H9 (cell line): ENCODE measurements around the gene CHCHD3. TPM values are rescaled to one million over a fixed set of nuclear protein-coding genes. Genes with fewer than 3 reads are reported as not detected.

ENCODE experiments used
- DNase-seq: peaks from one replicate; pipeline ENCODE4 v3.0.0-alpha.2; 2017
- H2AFZ ChIP-seq: one replicate; pipeline ENCODE4 v1.6.1; 2013; ENCODE audit warnings: mild to moderate bottlenecking, low read length, control low read depth, moderate library complexity
- H2AK5ac ChIP-seq: 2 replicates; pipeline ENCODE4 v1.6.1; 2013; ENCODE audit warnings: low read length, control low read depth, mixed read lengths; ENCODE audit not compliant: insufficient read length
- H2BK120ac ChIP-seq: one replicate; pipeline ENCODE4 v1.6.1; 2013; ENCODE audit warnings: low read depth, mild to moderate bottlenecking, low read length, control low read depth, inconsistent platforms; ENCODE audit not compliant: poor library complexity, severe bottlenecking
- H2BK12ac ChIP-seq: 2 replicates; pipeline ENCODE4 v1.6.1; 2013; ENCODE audit warnings: low read length, control low read depth, mixed read lengths, low read depth; ENCODE audit not compliant: insufficient read length
- H2BK15ac ChIP-seq: 2 replicates; pipeline ENCODE4 v1.6.1; 2013; ENCODE audit warnings: low read depth, low read length, control low read depth
- H2BK20ac ChIP-seq: one replicate; pipeline ENCODE4 v1.6.1; 2013; ENCODE audit warnings: low read depth, mild to moderate bottlenecking, low read length, control low read depth, inconsistent platforms; ENCODE audit not compliant: poor library complexity, severe bottlenecking
- H2BK5ac ChIP-seq: 2 replicates; pipeline ENCODE4 v1.6.1; 2013; ENCODE audit warnings: low read length, control low read depth, mixed read lengths; ENCODE audit not compliant: insufficient read length
- H3K14ac ChIP-seq: 2 replicates; pipeline ENCODE4 v1.6.1; 2013; ENCODE audit warnings: low read length, control low read depth; ENCODE audit not compliant: insufficient read depth
- H3K18ac ChIP-seq: 2 replicates; pipeline ENCODE4 v1.6.1; 2013; ENCODE audit warnings: low read depth, mild to moderate bottlenecking, mixed read lengths, low read length, control low read depth; ENCODE audit not compliant: insufficient read length
- H3K23ac ChIP-seq: 2 replicates; pipeline ENCODE4 v1.6.1; 2013; ENCODE audit warnings: low read length, control low read depth, mixed read lengths, low read depth; ENCODE audit not compliant: insufficient read length
- H3K23me2 ChIP-seq: 2 replicates; pipeline ENCODE4 v1.6.1; 2013; ENCODE audit warnings: low read depth, mild to moderate bottlenecking, mixed read lengths, low read length, control low read depth; ENCODE audit not compliant: insufficient read length, poor library complexity, severe bottlenecking
- H3K27ac ChIP-seq: 2 replicates; pipeline ENCODE4 v1.5.1; 2013; ENCODE audit warnings: low read length, control low read depth, mixed read lengths, low read depth; ENCODE audit not compliant: insufficient read length
- H3K27me3 ChIP-seq: 2 replicates; pipeline ENCODE4 v1.6.1; 2013; ENCODE audit warnings: low read length, control low read depth, inconsistent platforms; ENCODE audit not compliant: insufficient read depth
- H3K4ac ChIP-seq: 2 replicates; pipeline ENCODE4 v1.6.1; 2013; ENCODE audit warnings: low read depth, mild to moderate bottlenecking, control low read depth, inconsistent platforms, low read length, moderate library complexity
- H3K4me1 ChIP-seq: 2 replicates; pipeline ENCODE4 v1.6.1; 2013; ENCODE audit warnings: low read length, control low read depth, inconsistent platforms; ENCODE audit not compliant: insufficient read depth
- H3K4me2 ChIP-seq: 2 replicates; pipeline ENCODE4 v1.6.1; 2013; ENCODE audit warnings: low read length, control low read depth, mixed read lengths; ENCODE audit not compliant: insufficient read length, insufficient read depth
- H3K56ac ChIP-seq: 2 replicates; pipeline ENCODE4 v1.6.1; 2013; ENCODE audit warnings: low read depth, mild to moderate bottlenecking, mixed read lengths, low read length, control low read depth; ENCODE audit not compliant: insufficient read length
- H3K79me1 ChIP-seq: 2 replicates; pipeline ENCODE4 v1.6.1; 2013; ENCODE audit warnings: low read depth, mild to moderate bottlenecking, moderate library complexity, low read length, control low read depth, inconsistent platforms; ENCODE audit not compliant: insufficient read depth, poor library complexity, severe bottlenecking
- H3K79me2 ChIP-seq: 2 replicates; pipeline ENCODE4 v1.6.1; 2013; ENCODE audit warnings: low read length, control low read depth, inconsistent platforms; ENCODE audit not compliant: insufficient read depth
- H3K9ac ChIP-seq: 2 replicates; pipeline ENCODE4 v1.6.1; 2013; ENCODE audit warnings: low read length, control low read depth, mixed read lengths; ENCODE audit not compliant: insufficient read length; ENCODE audit errors: extremely low read depth
- H3K9me3 ChIP-seq: one replicate; pipeline ENCODE4 v1.6.1; 2013; ENCODE audit warnings: low read depth, low read length, inconsistent platforms; ENCODE audit not compliant: control insufficient read depth
- H3T11ph ChIP-seq: one replicate; pipeline ENCODE4 v1.6.1; 2013; ENCODE audit warnings: mild to moderate bottlenecking, low read length, control low read depth, inconsistent platforms
- H4K20me1 ChIP-seq: one replicate; pipeline ENCODE4 v1.6.1; 2013; ENCODE audit not compliant: control insufficient read depth, insufficient read length, insufficient read depth
- H4K5ac ChIP-seq: 2 replicates; pipeline ENCODE4 v1.6.1; 2013; ENCODE audit warnings: low read depth, mild to moderate bottlenecking, mixed read lengths, low read length, control low read depth; ENCODE audit not compliant: insufficient read length
- H4K8ac ChIP-seq: replicated peaks from 2 replicates; pipeline ENCODE4 v1.6.1; 2013; ENCODE audit warnings: low read length, control low read depth, mixed read lengths, low read depth; ENCODE audit not compliant: insufficient read length
- H4K91ac ChIP-seq: 2 replicates; pipeline ENCODE4 v1.6.1; 2013; ENCODE audit warnings: low read depth, mild to moderate bottlenecking, moderate library complexity, mixed read lengths, low read length, control low read depth; ENCODE audit not compliant: insufficient read length
- H3K27ac Mint-ChIP-seq, 3 experiments: 2 replicates in 2 of 3; 3 replicates in 1 of 3; pipeline ENCODE4 v1.8.0; 2020 to 2021; ENCODE audit warnings: mixed read lengths in 3 of 3, mild to moderate bottlenecking in 1 of 3, moderate library complexity in 1 of 3
- H3K27me3 Mint-ChIP-seq: 2 replicates; pipeline ENCODE4 v1.8.0; 2021; ENCODE audit warnings: low read depth, mild to moderate bottlenecking, moderate library complexity, mixed read lengths
- H3K36me3 Mint-ChIP-seq, 3 experiments: 2 replicates in 2 of 3; 3 replicates in 1 of 3; pipeline ENCODE4 v1.8.0; 2020 to 2021; ENCODE audit warnings: low read depth in 3 of 3, mixed read lengths in 3 of 3; ENCODE audit not compliant: insufficient read depth in 1 of 3
- H3K4me1 Mint-ChIP-seq, 2 experiments: 2 replicates each; pipeline ENCODE4 v1.8.0; 2020; ENCODE audit warnings: mixed read lengths in 2 of 2
- H3K4me3 Mint-ChIP-seq, 2 experiments: 2 replicates in 1 of 2; 3 replicates in 1 of 2; pipeline ENCODE4 v1.8.0; 2020 to 2021; ENCODE audit warnings: mild to moderate bottlenecking in 2 of 2, mixed read lengths in 2 of 2, moderate library complexity in 1 of 2
- H3K9me3 Mint-ChIP-seq, 2 experiments: 2 replicates in 1 of 2; 3 replicates in 1 of 2; pipeline ENCODE4 v1.8.0; 2020; ENCODE audit warnings: mild to moderate bottlenecking in 2 of 2, mixed read lengths in 2 of 2, moderate library complexity in 1 of 2
- CTCF ChIP-seq: fragments of 200-600 bp; sonication (generic); conservative IDR thresholded peaks from 3 replicates; pipeline ENCODE4 v1.8.0; 2021; ENCODE audit warnings: antibody characterized with exemption, mild to moderate bottlenecking
- WGBS: extraction: QIAGEN DNeasy Blood & Tissue Kit; methylation state at CpG from one replicate; pipeline ENCODE4 v1.1.7; 2013; ENCODE audit warnings: missing lambda C conversion rate, low lambda C conversion rate, mixed read lengths; ENCODE audit not compliant: insufficient read length; ENCODE audit errors: extremely low coverage; 5-methylcytosine and 5-hydroxymethylcytosine counted together
- total RNA-seq: library from RNA; stranded (reverse); gene quantifications from 2 replicates; pipeline ENCODE4 v1.2.1, GENCODE V29; 2021

Gene CHCHD3
- total RNA-seq, 1 experiment from 2014 or later, result 104 TPM

- H3K79me1 ChIP-seq, result no peaks in the 10 kb centered on the region
- DNase-seq, result no peak
- peak overlapping the region; percentile 30 for H4K8ac ChIP-seq
- H3K23me2 ChIP-seq, result no peaks in the 10 kb centered on the region
- WGBS, result no CpG with 5 or more reads among the region's 8 CpGs
- H3K23ac ChIP-seq, result no peak overlapping the region
- H3K27me3 ChIP-seq, result no peaks in the 10 kb centered on the region
- Mint-ChIP-seq H3K4me3 (no peak overlapping the region), H3K27me3 (no peaks in the 10 kb centered on the region), H3K27ac (0 out of 7 replicates have a peak overlapping the region, but pooled peaks of 1 of the 3 experiments have one; percentile 4), H3K9me3 (peaks cover 0 to 3% of the 10 kb centered on the region in 2 experiments; a peak in 1 of 5 replicates), H3K4me1 (peaks cover under 1% of the 10 kb centered on the region in 2 experiments), H3K36me3 (peaks cover 0 to 3% (median 0%) of the 10 kb centered on the region in 3 experiments; a peak in 1 of 7 replicates)
- H3K9me3 ChIP-seq, result no peaks in the 10 kb centered on the region
- H3K79me2 ChIP-seq, result no peaks in the 10 kb centered on the region
- no peaks in the 10 kb centered on the region for H4K20me1 ChIP-seq
- no peaks in the 10 kb centered on the region; the same call in 1 of the 2 replicates for H3K4me1 ChIP-seq
- no peak overlapping the region for H2AK5ac ChIP-seq
- no peak overlapping the region for H2BK20ac ChIP-seq
- H3K4ac ChIP-seq, result no peak overlapping the region
- no peak overlapping the region for H2BK120ac ChIP-seq
- no peak for TF ChIP-seq CTCF
- H3K4me2 ChIP-seq, result no peak overlapping the region
- H3K56ac ChIP-seq, result no peak overlapping the region
- H2BK12ac ChIP-seq, result no peak overlapping the region
- H4K91ac ChIP-seq, result no peak overlapping the region
- no peak overlapping the region for H4K5ac ChIP-seq
- H3K27ac ChIP-seq, result no peak overlapping the region
- H3K9ac ChIP-seq, result no peak overlapping the region
- no peak overlapping the region for H2BK5ac ChIP-seq
- H3T11ph ChIP-seq, result no peak overlapping the region
- H2AFZ ChIP-seq, result no peak overlapping the region
- H3K18ac ChIP-seq, result no peak overlapping the region
- H3K14ac ChIP-seq, result no peak overlapping the region
- no peak overlapping the region for H2BK15ac ChIP-seq
Observed at GRCh38 chr7:133130166-133130565, 48.3 kb upstream of the CHCHD3 start.
